GM06990 (cell line): ENCODE measurements around the gene MYO16.

ENCODE experiments used
- DNase-seq: peaks from one replicate; pipeline ENCODE4 v3.0.0-alpha.2; 2011; ENCODE audit not compliant: insufficient read length; ENCODE audit errors: extremely low read depth
- H3K27me3 ChIP-seq: replicated peaks from 2 replicates; pipeline ENCODE4 v1.6.0; 2011; ENCODE audit warnings: low read length; ENCODE audit not compliant: control insufficient read depth, insufficient read depth
- H3K36me3 ChIP-seq: 2 replicates; pipeline ENCODE4 v1.5.1; 2011; ENCODE audit warnings: low read length; ENCODE audit not compliant: control insufficient read depth, insufficient read depth
- H3K4me3 ChIP-seq: replicated peaks from 2 replicates; pipeline ENCODE4 v1.5.1; 2011; ENCODE audit warnings: low read depth, mild to moderate bottlenecking, control low read depth, low read length
- TF ChIP-seq, protein P1 (sequence below): IDR thresholded peaks from 2 replicates; pipeline ENCODE4 v1.5.1; 2011; ENCODE audit warnings: low read length, control low read depth, mild to moderate bottlenecking, inconsistent platforms; ENCODE audit not compliant: insufficient read depth, poor library complexity, severe bottlenecking

The MYO16 gene

DNA sequence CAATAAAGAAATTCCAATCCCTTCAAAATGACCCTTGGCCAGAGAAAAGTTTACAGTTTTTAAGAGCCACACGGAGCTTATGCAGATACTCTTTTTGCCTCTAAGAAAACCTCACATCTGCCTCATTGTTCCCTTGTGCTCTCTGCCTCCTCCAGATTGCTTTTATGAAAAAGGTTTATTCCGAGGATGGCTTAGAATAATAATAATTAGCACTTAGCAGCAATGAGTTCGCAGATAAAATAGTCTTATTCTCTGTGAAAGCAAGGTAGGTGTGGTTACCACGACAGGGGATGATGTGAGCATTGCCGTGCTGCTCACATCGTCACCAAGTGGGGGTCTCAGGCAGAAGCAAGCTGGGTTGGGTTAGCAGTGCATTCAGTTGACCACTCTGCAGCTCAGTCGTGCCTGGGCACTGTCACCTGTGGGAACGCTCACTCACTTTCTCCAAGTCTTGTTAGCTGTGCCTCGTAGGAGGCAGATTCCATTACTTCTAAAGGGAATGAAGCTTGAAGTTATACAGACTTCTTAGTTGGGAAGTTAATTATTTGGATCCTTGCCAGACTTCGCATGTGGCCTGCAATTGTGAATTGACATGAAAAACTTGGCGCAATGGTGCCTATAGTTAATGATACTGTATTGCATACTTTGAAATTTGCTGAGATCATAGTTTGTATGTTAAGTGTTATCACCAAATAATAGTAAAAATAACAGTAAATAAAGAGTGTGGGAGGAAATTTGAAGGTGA lies 157.2 kb downstream of the MYO16 start:
- DNase-seq, result no peak
- Histone ChIP-seq H3K4me3 (no peak overlapping the region), H3K27me3 (no peaks in the 10 kb centered on the region), H3K36me3 (no peaks in the 10 kb centered on the region)
- TF ChIP-seq, protein P1, sequence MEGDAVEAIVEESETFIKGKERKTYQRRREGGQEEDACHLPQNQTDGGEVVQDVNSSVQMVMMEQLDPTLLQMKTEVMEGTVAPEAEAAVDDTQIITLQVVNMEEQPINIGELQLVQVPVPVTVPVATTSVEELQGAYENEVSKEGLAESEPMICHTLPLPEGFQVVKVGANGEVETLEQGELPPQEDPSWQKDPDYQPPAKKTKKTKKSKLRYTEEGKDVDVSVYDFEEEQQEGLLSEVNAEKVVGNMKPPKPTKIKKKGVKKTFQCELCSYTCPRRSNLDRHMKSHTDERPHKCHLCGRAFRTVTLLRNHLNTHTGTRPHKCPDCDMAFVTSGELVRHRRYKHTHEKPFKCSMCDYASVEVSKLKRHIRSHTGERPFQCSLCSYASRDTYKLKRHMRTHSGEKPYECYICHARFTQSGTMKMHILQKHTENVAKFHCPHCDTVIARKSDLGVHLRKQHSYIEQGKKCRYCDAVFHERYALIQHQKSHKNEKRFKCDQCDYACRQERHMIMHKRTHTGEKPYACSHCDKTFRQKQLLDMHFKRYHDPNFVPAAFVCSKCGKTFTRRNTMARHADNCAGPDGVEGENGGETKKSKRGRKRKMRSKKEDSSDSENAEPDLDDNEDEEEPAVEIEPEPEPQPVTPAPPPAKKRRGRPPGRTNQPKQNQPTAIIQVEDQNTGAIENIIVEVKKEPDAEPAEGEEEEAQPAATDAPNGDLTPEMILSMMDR, result no peak

DNA sequence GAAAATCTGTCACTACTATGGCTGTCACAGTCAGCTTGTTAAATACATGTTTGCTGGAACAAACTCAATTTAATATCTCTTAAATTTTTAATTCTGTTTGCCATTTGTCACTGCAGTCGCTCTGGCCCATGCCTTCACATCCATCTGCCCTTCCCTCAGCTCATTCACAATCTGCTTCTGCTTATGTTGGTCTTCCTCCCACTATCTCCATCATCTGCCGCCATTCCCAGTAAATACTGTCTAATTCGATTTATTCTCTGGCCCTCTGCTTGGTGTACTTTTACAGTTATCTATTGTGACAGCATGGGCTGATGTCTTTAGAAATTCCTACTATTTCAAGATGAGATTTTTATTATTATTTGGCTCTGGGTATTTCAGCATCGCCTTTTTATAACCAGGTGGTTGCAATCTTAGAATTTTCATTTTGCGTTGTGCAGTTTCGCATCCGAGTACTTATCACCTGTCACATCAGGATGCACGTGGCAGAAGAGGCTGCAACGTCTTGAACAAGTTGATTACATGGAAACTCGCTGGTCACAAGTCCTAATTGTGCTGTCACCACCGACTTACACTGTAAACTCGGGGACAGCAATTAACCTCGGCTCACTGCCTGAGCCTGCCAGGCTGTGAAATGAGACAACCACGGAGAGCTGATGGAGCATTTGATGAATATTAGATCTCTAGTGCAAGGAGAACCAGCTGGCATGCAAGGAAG lies 158.4 kb downstream of the MYO16 start:
- Histone ChIP-seq H3K4me3 (no peak overlapping the region), H3K27me3 (no peaks in the 10 kb centered on the region), H3K36me3 (no peaks in the 10 kb centered on the region)
- TF ChIP-seq, protein P1, result no peak
- DNase-seq, result no peak

DNA sequence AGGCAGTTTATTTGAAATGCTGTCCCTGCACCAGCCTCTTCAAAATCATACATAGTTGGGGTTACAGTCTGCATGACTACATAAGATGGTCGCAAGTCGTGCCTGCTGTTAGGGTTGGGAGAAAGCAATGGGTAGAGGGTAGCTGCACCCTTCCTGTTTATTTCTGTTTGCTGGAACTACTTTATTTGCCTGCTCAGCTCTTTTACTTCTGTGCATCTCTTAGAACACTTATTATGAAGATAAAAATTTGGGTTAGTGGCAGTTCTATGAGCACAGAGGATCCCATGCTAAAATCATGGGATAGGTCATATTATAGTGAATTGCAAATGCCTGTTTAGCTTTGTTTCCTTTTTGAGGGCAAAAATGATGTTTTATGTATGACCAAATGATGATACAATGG lies 160.1 kb downstream of the MYO16 start:
- TF ChIP-seq, protein P1, result no peak
- Histone ChIP-seq H3K4me3 (no peak overlapping the region), H3K36me3 (no peaks in the 10 kb centered on the region), H3K27me3 (no peaks in the 10 kb centered on the region)
- no peak for DNase-seq

DNA sequence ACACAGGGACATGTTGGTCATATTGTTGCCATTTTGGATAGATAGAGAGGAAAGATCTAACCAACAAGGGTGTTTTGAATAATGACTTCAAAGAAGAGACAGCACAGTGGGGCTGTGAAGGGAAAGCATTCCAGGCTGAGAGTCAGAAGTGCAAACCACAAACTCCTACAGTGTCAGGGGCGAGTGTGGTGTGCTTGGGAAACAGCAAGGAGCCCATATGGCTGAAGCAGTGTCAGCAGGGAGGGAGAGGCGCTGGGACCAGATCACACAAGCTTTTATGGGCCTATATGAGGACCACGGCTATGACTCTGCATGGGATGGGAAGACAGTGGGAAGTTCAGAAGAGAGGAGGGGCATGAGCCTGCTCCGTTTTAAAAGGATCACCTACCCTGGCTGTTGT lies 166.4 kb downstream of the MYO16 start:
- H3K36me3 ChIP-seq, result no peaks in the 10 kb centered on the region
- DNase-seq, result no peak
- no peak overlapping the region for H3K4me3 ChIP-seq
- no peaks in the 10 kb centered on the region for H3K27me3 ChIP-seq
- TF ChIP-seq, protein P1, result no peak

DNA sequence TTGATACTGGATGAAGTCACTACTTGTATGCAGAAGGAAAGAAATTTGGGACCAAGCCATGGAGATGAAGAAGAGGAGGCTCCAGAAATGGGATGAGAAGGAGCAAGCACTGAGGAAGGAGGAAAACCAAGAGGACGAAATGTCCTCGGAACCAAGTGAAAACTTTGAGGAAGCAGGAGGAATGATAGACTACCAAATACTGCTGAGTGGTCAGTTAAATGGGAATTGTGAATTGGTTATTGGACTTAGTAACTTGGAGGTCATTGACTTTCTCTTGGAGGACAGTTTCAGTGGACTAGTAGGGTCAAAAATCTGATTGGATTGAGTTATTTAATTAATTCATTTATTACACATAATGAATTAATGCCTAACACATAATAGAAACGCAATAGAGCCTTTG lies 167.9 kb downstream of the MYO16 start:
- no peak overlapping the region for H3K4me3 ChIP-seq
- H3K27me3 ChIP-seq, result no peaks in the 10 kb centered on the region
- TF ChIP-seq, protein P1, result no peak
- DNase-seq, result no peak
- H3K36me3 ChIP-seq, result no peaks in the 10 kb centered on the region
